Activated naive CD4-positive, alpha-beta T cell (primary cell): ENCODE results near the gene MICAL3.

ENCODE experiments used
- DNase-seq, 4 experiments: peaks; one replicate each; lab custom pipeline; 2025; lab: John Stamatoyannopoulos, UW

MICAL3 gene

GRCh38 chr22:17816649-17817048 lies 207.7 kb downstream of the MICAL3 start:
- no peak for DNase-seq

DNA sequence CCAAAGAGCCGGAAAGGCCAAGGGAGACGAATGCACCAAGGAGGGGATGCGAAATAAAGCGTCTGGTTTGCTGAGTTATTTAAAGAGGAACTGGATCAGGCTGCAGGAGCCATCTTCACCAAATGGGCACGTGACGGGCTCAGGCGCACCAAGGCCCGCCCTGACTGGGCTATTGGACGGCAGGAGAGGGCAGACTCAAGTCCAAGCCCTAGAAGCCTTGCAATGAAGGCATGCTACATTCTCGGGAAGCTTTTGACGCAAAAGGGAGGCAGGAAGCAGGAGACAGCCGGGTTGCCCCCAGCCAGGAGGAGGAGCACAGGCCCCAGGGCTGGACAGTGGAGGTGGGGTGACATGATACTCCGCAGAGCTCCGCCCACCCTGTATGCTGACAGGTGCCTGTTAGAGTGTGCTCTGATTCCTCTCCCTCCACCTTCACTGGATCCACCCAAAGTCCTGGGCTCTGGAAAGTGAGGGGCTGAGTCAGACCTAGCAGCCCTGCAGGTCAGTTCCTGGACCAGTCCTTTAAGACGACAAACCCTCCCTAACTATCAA lies 208.6 kb downstream of the MICAL3 start:
- no peak for DNase-seq

DNA sequence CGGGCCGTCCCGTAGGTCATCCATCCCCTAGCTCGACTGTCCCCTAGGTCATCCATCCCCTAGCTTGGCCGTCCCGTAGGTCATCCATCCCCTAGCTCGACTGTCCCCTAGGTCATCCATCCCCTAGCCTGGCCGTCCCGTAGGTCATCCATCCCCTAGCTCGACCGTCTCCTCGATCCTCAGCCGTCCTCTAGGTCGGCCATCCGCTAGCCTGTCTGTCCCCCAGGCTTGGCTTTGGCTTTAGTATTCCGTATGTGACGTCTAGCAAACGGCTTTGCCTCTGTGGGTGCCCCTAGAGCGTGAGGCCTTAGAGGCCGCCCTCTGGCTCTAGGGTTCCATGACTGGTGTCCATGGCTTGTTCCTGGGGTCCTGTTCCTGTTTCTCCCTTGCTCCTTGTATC lies 209.5 kb downstream of the MICAL3 start:
- no peak for DNase-seq

DNA sequence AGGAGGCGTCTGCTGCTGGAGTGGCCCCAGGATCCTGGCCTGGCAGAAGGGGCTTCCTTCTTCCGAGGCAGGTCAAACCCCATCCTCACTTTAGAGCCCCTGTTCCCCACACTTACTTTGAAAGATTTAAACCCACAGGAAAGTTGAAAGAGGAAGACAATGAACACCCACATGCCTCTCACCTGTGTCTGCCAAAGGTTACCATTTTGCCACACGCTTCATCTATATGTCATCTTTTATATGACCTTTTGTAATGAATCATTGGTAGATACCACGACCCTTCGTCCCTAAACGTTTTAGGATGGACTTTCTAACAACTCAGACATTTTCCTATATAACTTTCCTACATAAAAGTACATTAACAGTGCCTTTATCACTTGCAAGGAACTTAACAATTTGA lies 210.3 kb downstream of the MICAL3 start:
- no peak for DNase-seq

DNA sequence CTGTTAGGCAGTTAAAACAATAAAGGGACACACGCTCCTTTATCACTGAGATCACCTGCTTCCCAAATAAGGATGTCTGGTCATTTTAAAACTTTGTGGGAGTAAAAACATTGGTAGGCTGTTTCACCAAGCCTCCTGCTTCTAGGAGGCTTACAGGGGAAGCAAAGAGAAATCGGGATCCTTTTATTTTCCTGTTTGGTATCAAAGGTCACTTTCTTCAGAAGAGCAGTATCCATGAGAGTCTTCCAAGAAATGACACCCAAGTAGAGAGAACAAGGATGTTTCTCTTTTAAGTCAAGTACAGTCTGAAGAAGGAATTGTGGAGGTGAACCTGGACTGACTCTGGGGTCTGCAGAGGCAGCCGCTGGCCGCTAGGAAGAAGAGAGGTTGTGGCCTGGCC lies 213.2 kb downstream of the MICAL3 start:
- DNase-seq: no peak

DNA sequence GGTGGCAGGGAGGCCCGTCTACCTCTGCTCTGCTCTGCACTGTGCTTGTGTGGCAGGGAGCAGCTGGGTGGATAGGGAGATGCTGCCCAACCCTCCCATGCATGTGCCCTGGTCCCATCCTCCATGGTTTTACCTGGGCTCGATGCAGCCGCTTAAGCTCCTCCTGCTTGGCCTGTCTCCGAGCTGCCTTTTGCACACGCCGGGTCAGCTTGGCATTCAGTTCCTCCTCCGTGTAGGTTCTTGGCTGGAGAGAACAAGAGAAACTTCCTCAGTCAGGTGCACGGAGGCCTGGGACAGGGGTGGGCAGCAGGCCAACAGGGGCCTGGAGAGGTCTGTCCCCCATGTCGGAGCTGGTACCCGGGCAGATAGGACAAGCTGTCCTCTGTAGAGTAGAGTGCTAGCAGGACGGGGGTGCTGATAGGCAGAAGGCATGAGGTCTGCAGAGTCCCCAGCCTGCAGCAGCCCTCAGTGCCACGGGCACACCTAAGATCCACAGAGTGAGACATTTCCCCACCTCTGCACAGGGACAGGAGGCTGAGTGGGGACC lies 213.7 kb downstream of the MICAL3 start:
- no peak for DNase-seq

GRCh38 chr22:17808693-17809403 lies 215.5 kb downstream of the MICAL3 start:
- DNase-seq: no peak

GRCh38 chr22:17807578-17808410 lies 216.6 kb downstream of the MICAL3 start:
- DNase-seq: no peak

DNA sequence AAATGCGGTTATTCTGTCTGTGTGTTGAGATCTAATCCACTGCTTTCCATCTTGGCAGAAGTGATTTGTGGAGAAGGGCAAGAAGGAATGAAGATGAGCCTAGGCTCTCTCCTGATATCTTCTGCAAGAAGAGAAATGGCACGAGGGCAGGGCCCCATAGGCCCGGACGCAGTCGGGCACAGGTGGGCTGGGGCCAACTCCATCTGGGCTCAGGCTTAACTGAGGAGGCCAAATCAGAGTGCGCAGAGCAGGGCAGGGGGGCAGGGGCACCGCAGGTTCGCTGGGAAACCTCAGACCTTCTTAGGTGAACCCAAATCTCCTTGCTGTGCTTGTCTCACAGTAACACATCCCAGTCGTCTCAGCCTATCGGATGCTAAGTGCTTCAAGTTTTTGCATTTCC lies 217.3 kb downstream of the MICAL3 start:
- DNase-seq: no peak

DNA sequence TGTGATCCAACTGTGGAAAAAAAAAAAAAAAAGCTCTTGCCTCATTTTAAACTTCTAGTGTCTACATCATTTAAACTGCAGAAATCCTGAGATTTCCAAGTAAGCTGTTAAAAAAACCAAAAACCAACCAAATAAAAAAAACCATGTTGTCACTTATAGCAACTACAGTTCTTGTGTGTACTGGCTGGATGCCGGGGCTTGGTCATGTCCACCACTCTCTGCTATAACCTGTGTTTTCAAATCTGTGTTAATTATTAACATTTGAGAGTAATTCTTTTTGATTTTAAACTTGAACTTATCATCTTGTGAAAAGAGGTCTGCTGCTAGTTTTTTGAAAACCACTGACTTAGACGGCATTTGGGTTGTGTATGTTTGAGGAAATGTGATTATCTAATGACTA lies 217.9 kb downstream of the MICAL3 start:
- DNase-seq: no peak

- DNase-seq: no peak
Observed at GRCh38 chr22:17804331-17805080, 219.9 kb downstream of the MICAL3 start.

- no peak for DNase-seq
Observed at GRCh38 chr22:17803609-17804270, 220.6 kb downstream of the MICAL3 start.

- no peak for DNase-seq
Observed at GRCh38 chr22:17802822-17803221, 221.5 kb downstream of the MICAL3 start.

DNA sequence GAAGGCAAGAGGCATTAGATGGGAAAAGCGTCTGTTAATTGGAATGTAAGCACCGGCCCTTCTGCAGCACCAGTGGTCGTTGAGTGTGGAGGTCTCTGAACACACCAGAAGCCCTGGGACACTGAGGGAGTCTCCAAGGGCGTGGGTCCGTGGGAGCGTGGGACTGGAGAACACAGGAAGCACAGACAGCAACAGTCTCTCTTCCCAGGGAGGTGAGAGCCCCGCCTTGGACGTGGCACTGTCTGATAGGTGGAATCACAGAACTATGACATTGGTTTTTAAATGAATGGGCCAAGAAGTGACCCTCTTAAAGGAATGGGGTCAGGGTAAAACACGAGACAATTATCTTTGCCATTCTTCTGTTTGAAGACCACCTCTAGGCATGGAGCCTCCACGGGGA lies 221.9 kb downstream of the MICAL3 start:
- no peak for DNase-seq

DNA sequence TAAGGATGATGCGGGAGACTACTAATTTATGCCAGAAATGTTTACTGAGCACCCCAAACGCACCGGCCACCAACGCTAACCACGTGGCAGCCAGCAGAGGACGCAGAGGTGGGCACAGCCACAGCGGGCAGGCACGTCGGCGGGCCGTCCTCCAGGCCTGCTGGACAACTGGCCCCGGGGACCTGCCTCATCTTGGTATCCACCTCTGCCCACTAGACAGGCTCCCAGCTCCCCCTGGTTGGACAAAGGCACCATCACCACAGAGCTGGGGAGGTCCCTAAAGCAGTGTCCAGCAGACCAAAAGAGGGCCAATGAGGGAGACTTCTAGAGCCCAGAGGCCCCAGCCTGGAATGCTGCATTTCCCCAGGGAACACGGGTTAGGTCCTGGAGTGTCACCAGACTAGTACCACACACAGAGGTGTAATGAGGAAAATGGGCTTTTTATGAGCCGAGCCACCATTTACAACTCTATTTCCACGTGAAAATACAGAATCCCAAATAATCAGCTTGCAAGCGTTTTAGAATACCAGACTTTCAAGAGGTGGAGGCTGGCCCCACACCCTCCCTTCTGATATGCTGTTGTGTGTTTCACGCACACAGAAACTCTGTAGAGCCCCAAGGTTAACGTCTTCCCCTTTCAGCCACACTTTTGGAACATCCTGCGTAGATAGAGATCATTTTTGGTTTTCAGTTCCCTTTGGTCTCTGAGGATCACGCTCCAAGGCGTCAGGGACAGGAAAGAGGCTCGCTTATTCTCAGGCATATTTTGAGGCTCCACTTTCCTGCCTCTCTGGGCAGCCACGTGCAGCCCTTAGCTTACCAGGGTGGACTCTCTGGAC lies 226.4 kb downstream of the MICAL3 start:
- DNase-seq: no peak

- no peak for DNase-seq
Observed at GRCh38 chr22:17796695-17797094, 227.7 kb downstream of the MICAL3 start.

- no peak for DNase-seq
Observed at GRCh38 chr22:17795661-17796548, 228.5 kb downstream of the MICAL3 start.

- no peak for DNase-seq
Observed at GRCh38 chr22:17794726-17795542, 229.4 kb downstream of the MICAL3 start.
